Spleen (tissue), 11 donors: ENCODE data around the gene RPS18. TPM values are rescaled to one million over a fixed set of nuclear protein-coding genes. Genes with fewer than 3 reads are reported as not detected.
A peak's percentile ranks its signal among the peaks of the same experiment; 100 is the strongest.

Experiments
- DNase-seq: peaks from one replicate; pipeline ENCODE4 v3.0.0-alpha.2; 2020
- H3K27ac ChIP-seq, 8 donors: fragments of 200-600 bp; sonication (generic) in 7 of 8; 1 replicate in 4 of 8; 2 replicates in 4 of 8; pipeline versions ENCODE4 v1.5.0 to v1.8.0; 2016 to 2021; ENCODE audit warnings: inconsistent platforms in 4 of 8, mild to moderate bottlenecking in 4 of 8, moderate library complexity in 1 of 8
- H3K27me3 ChIP-seq, 7 donors: fragments of 200-600 bp; sonication (generic) in 6 of 7; replicated peaks in 1 of 7; 1 replicate in 4 of 7; 2 replicates in 3 of 7; pipeline versions ENCODE4 v1.5.0 to v1.8.0; 2016 to 2021; ENCODE audit warnings: inconsistent platforms in 3 of 7, mild to moderate bottlenecking in 1 of 7
- H3K36me3 ChIP-seq, 6 donors: fragments of 200-600 bp; sonication (generic) in 5 of 6; 1 replicate in 4 of 6; 2 replicates in 2 of 6; pipeline versions ENCODE4 v1.5.0 to v1.8.0; 2016 to 2021; ENCODE audit warnings: inconsistent platforms in 2 of 6
- H3K4me1 ChIP-seq, 6 donors: fragments of 200-600 bp; sonication (generic) in 5 of 6; 1 replicate in 3 of 6; 2 replicates in 3 of 6; pipeline versions ENCODE4 v1.5.0 to v1.8.0; 2016 to 2021; ENCODE audit warnings: inconsistent platforms in 3 of 6
- H3K4me3 ChIP-seq, 8 donors: fragments of 200-600 bp; sonication (generic) in 7 of 8; 1 replicate in 4 of 8; 2 replicates in 4 of 8; pipeline versions ENCODE4 v1.5.0 to v1.8.0; 2016 to 2021; ENCODE audit warnings: inconsistent platforms in 4 of 8, mild to moderate bottlenecking in 4 of 8, moderate library complexity in 2 of 8
- H3K9me3 ChIP-seq, 8 donors: fragments of 200-600 bp; sonication (generic) in 7 of 8; 1 replicate in 4 of 8; 2 replicates in 4 of 8; pipeline versions ENCODE4 v1.5.0 to v1.8.0; 2016 to 2021; ENCODE audit warnings: inconsistent platforms in 4 of 8
- CTCF ChIP-seq, 11 experiments: fragments of 200-600 bp in 7 of 11; fragments of 450-650 bp in 4 of 11; sonication (generic) in 4 of 11; IDR thresholded peaks in 8 of 11; conservative IDR thresholded peaks in 3 of 11; 1 replicate in 7 of 11; 2 replicates in 4 of 11; pipeline versions ENCODE4 v1.4.0 to v1.8.0; 2016 to 2021; ENCODE audit warnings: antibody characterized with exemption in 11 of 11, inconsistent platforms in 4 of 11, mild to moderate bottlenecking in 1 of 11
- POLR2A ChIP-seq, 3 donors: fragments of 450-650 bp; IDR thresholded peaks; one replicate each; pipeline ENCODE4 v1.5.1; 2017; ENCODE audit warnings: antibody characterized with exemption in 3 of 3, mild to moderate bottlenecking in 1 of 3
- POLR2AphosphoS5 ChIP-seq, 3 donors: sonication (generic); formaldehyde crosslinking; IDR thresholded peaks; one replicate each; pipeline ENCODE4 v1.5.1; 2017; ENCODE audit warnings: antibody characterized with exemption in 3 of 3
- WGBS, 5 donors: extraction: QIAGEN DNeasy Blood & Tissue Kit in 3 of 5; methylation state at CpG; one replicate each; pipeline versions ENCODE4 v1.1.5 to v1.1.7; 2013 to 2018; 5-methylcytosine and 5-hydroxymethylcytosine counted together
- intact Hi-C: fragments of 100-400 bp; cut with DNase I; formaldehyde crosslinking; loops from one replicate; pipeline ENCODE4 v1.15.0; 2023; ENCODE audit warnings: low total_unique reads
- polyA plus RNA-seq, 3 donors: library from polyadenylated mRNA; stranded (reverse); fragments of 200-250 nt; gene quantifications; one replicate each; pipeline ENCODE4 v1.2.1, GENCODE V29; 2013
- total RNA-seq, 7 donors: library from RNA; depleted of rRNA in 3 of 7; stranded (reverse); fragments of >200 nt in 3 of 7; fragmentation: NEBNext Ultra II Directional in 4 of 7; extraction: Animal tissue kit (Norgen Biotek cat#: 25700) in 4 of 7; gene quantifications; one replicate each; pipeline versions ENCODE4 v1.1.0 to v1.2.1, GENCODE V29; 2016 to 2021
- donor health status: healthy with polysubstance abuse.
- donor health status: DM: no; HTN: no; CAD: no; lungs with moderate emphysema.
- donor health status: DM: no; HTN: no; CAD: no.
- donor health status: Bipolar disorder and iron deficiency.
- donor health status: healthy.
- donor health status: DM: no; HTN: no; CAD: no.
- donor health status: DM: yes; HTN: yes; CAD: no.

The RPS18 gene
- total and polyA plus RNA-seq, 10 donors, result 1,471 to 17,605 (median 2,766) TPM

GRCh38 chr6:33317419-33317668, 45.5 kb downstream of the RPS18 start:
- DNase-seq, result no peak
- H3K36me3 ChIP-seq, result peaks cover 2 to 53% (median 29%) of the 10 kb centered on the region in 6 donors
- H3K4me1 ChIP-seq, result peaks cover 60 to 84% (median 77%) of the 10 kb centered on the region in 6 donors
- H3K27ac ChIP-seq, result peak overlapping the region; percentile 58 to 100 (median 94)
- H3K9me3 ChIP-seq, result no peaks in the 10 kb centered on the region
- TF ChIP-seq CTCF (IDR thresholded peaks at IDR 0.05 in 8 of 11, conservative IDR thresholded peaks at IDR 0.05 in 3 of 11) (no peak), POLR2A (IDR thresholded peaks at IDR 0.05) (no peak), POLR2AphosphoS5 (IDR thresholded peaks at IDR 0.05) (no peak)
- 1 to 4% (median 2%) methylated on average over 10 to 27 of the region's 27 CpGs for WGBS, 5 donors
- H3K4me3 ChIP-seq, result peak overlapping the region; percentile 39 to 82 (median 65)
- no peaks in the 10 kb centered on the region for H3K27me3 ChIP-seq
- intact Hi-C loops, result no loop called here

GRCh38 chr6:33317669-33318425, 46.0 kb downstream of the RPS18 start, which contains the start of gene ZBTB22:
TSS of gene ZBTB22 (minus strand) at chr6:33317744. CDS start at chr6:33316916, 828 bp downstream.
- intact Hi-C loops, result no loop called here
- peaks cover 2 to 50% (median 29%) of the 10 kb centered on the region in 6 donors for H3K36me3 ChIP-seq
- peak within 1 kb of the TSS; percentile 39 to 82 (median 65) for H3K4me3 ChIP-seq
- no peaks in the 10 kb centered on the region for H3K9me3 ChIP-seq
- 2% methylated on average over 29 to 44 of the region's 44 CpGs for WGBS, 5 donors
- TF ChIP-seq POLR2AphosphoS5 (IDR thresholded peaks at IDR 0.05), result peak; percentile 84 to 87 (median 85)
- TF ChIP-seq CTCF (IDR thresholded peaks at IDR 0.05 in 8 of 11, conservative IDR thresholded peaks at IDR 0.05 in 3 of 11), result no peak
- H3K27ac ChIP-seq, result peak within 1 kb of the TSS; percentile 58 to 100 (median 94)
- no peaks in the 10 kb centered on the region for H3K27me3 ChIP-seq
- DNase-seq, result peak; percentile 99
- peaks cover 60 to 80% (median 73%) of the 10 kb centered on the region in 6 donors for H3K4me1 ChIP-seq

GRCh38 chr6:33318426-33319073, 46.7 kb downstream of the RPS18 start:
- Histone ChIP-seq H3K36me3 (peaks cover 2 to 50% (median 29%) of the 10 kb centered on the region in 6 donors), H3K27me3 (no peaks in the 10 kb centered on the region), H3K27ac (peak overlapping the region; percentile 58 to 100 (median 94)), H3K9me3 (no peaks in the 10 kb centered on the region), H3K4me1 (peaks cover 60 to 85% (median 76%) of the 10 kb centered on the region in 6 donors), H3K4me3 (peak overlapping the region; percentile 39 to 82 (median 65))
- peak in 1 of 3 donors; percentile 30 for TF ChIP-seq POLR2AphosphoS5 (IDR thresholded peaks at IDR 0.05)
- TF ChIP-seq CTCF (IDR thresholded peaks at IDR 0.05 in 8 of 11, conservative IDR thresholded peaks at IDR 0.05 in 3 of 11), result no peak
- 59 to 71% (median 70%) methylated on average over 8 of the region's 8 CpGs for WGBS, 5 donors
- intact Hi-C loops, result no loop called here
- no peak for DNase-seq

- no peak for DNase-seq
- peaks cover 2 to 50% (median 29%) of the 10 kb centered on the region in 6 donors for H3K36me3 ChIP-seq
- H3K27me3 ChIP-seq, result no peaks in the 10 kb centered on the region
- 86 to 95% (median 89%) methylated on average over 3 of the region's 3 CpGs for WGBS, 5 donors
- TF ChIP-seq POLR2AphosphoS5 (IDR thresholded peaks at IDR 0.05) (no peak), CTCF (IDR thresholded peaks at IDR 0.05 in 8 of 11, conservative IDR thresholded peaks at IDR 0.05 in 3 of 11) (no peak), POLR2A (IDR thresholded peaks at IDR 0.05) (no peak)
- peak overlapping the region in 7 of 8 donors; percentile 1 to 100 (median 46) for H3K27ac ChIP-seq
- peaks cover 54 to 89% (median 80%) of the 10 kb centered on the region in 6 donors for H3K4me1 ChIP-seq
- no peaks in the 10 kb centered on the region for H3K9me3 ChIP-seq
- intact Hi-C loops, result no loop called here
- peak overlapping the region in 1 of 8 donors; percentile 93 for H3K4me3 ChIP-seq
These were observed 48.1 kb downstream of the RPS18 start for GRCh38 chr6:33319939-33320314.
